Epithelial cell of esophagus (primary cell): ENCODE data around the gene F2RL3.

ENCODE experiments used
- DNase-seq: peaks from one replicate; pipeline ENCODE4 v3.0.0; 2010; ENCODE audit warnings: low read depth
- H3K4me3 ChIP-seq: 2 replicates; pipeline ENCODE4 v1.5.1; 2011; ENCODE audit warnings: mild to moderate bottlenecking, low read length, control low read depth
- CTCF ChIP-seq: IDR thresholded peaks from 2 replicates; pipeline ENCODE4 v1.5.1; 2011; ENCODE audit warnings: low read depth, mild to moderate bottlenecking, low read length, control low read depth, inconsistent platforms; ENCODE audit not compliant: insufficient read depth; ENCODE audit errors: missing control alignments

F2RL3 gene

GRCh38 chr19:16875584-16876555 is 12.9 kb upstream of the F2RL3 start:
- no peak overlapping the region for H3K4me3 ChIP-seq
- TF ChIP-seq CTCF = no peak
- no peak for DNase-seq

- H3K4me3 ChIP-seq = no peak overlapping the region
- TF ChIP-seq CTCF = no peak
- no peak for DNase-seq
Observed at GRCh38 chr19:16876904-16877361, 11.9 kb upstream of the F2RL3 start.

GRCh38 chr19:16877581-16877980 is 11.2 kb upstream of the F2RL3 start:
- no peak overlapping the region for H3K4me3 ChIP-seq
- no peak for TF ChIP-seq CTCF
- no peak for DNase-seq

- DNase-seq = no peak
- no peak for TF ChIP-seq CTCF
- H3K4me3 ChIP-seq = no peak overlapping the region
Observed at GRCh38 chr19:16878181-16878965, 10.4 kb upstream of the F2RL3 start.

- no peak for TF ChIP-seq CTCF
- no peak for DNase-seq
- H3K4me3 ChIP-seq = no peak overlapping the region
Observed at GRCh38 chr19:16880884-16881554, 7.8 kb upstream of the F2RL3 start.

GRCh38 chr19:16882146-16882545 is 6.7 kb upstream of the F2RL3 start:
- H3K4me3 ChIP-seq = no peak overlapping the region
- DNase-seq = peak; percentile 15
- TF ChIP-seq CTCF = no peak
